Suprapubic skin (tissue), 4 donors: ENCODE results near the gene ZIC3. TPM values are rescaled to one million over a fixed set of nuclear protein-coding genes. Genes with fewer than 3 reads are reported as not detected.
"Not testable (repeated sequence)": the region's sequence is repeated elsewhere in the genome, so short reads cannot be mapped to it uniquely, and the experiment has no call there.

ENCODE experiments used
- DNase-seq, 2 donors: peaks; one replicate each; pipeline ENCODE4 v3.0.0-alpha.2; 2019; ENCODE audit warnings: low spot score in 2 of 2
- H3K27ac ChIP-seq: fragments of 200-600 bp; sonication (generic); one replicate; pipeline ENCODE4 v1.5.1; 2019
- H3K27me3 ChIP-seq: fragments of 200-600 bp; sonication (generic); one replicate; pipeline ENCODE4 v1.5.1; 2019
- H3K36me3 ChIP-seq: fragments of 200-600 bp; sonication (generic); one replicate; pipeline ENCODE4 v1.5.1; 2019
- H3K4me1 ChIP-seq: fragments of 200-600 bp; sonication (generic); one replicate; pipeline ENCODE4 v1.5.1; 2019
- H3K4me3 ChIP-seq: fragments of 200-600 bp; sonication (generic); one replicate; pipeline ENCODE4 v1.5.1; 2019; ENCODE audit warnings: mild to moderate bottlenecking
- H3K9me3 ChIP-seq: fragments of 200-600 bp; sonication (generic); one replicate; pipeline ENCODE4 v1.5.1; 2019
- EP300 ChIP-seq: sonication (generic); formaldehyde crosslinking; IDR thresholded peaks from one replicate; pipeline ENCODE4 v1.6.1; 2017; ENCODE audit warnings: antibody characterized with exemption
- POLR2A ChIP-seq, 2 donors: fragments of 450-650 bp; IDR thresholded peaks; one replicate each; pipeline ENCODE4 v1.6.1; 2017; ENCODE audit warnings: antibody characterized with exemption in 2 of 2, mild to moderate bottlenecking in 2 of 2, moderate library complexity in 2 of 2
- POLR2AphosphoS5 ChIP-seq, 3 donors: sonication (generic); formaldehyde crosslinking; IDR thresholded peaks; one replicate each; pipeline ENCODE4 v1.6.1; 2017; ENCODE audit warnings: antibody characterized with exemption in 3 of 3
- WGBS: methylation state at CpG from one replicate; pipeline ENCODE4 v1.1.5; 2018; 5-methylcytosine and 5-hydroxymethylcytosine counted together
- total RNA-seq, 4 donors: library from RNA; depleted of rRNA; stranded (reverse); fragments of >200 nt; gene quantifications; one replicate each; pipeline ENCODE4 v1.1.0, GENCODE V29; 2016
- TF ChIP-seq, protein P1 (sequence below), 2 donors: fragments of 200-600 bp in 1 of 2; fragments of 450-650 bp in 1 of 2; sonication (generic) in 1 of 2; IDR thresholded peaks; one replicate each; pipeline ENCODE4 v1.5.1; 2016 to 2019; ENCODE audit warnings: antibody characterized with exemption in 2 of 2, mild to moderate bottlenecking in 1 of 2, moderate library complexity in 1 of 2

ZIC3 gene
- total RNA-seq, 4 donors from 2014 or later = not detected

DNA sequence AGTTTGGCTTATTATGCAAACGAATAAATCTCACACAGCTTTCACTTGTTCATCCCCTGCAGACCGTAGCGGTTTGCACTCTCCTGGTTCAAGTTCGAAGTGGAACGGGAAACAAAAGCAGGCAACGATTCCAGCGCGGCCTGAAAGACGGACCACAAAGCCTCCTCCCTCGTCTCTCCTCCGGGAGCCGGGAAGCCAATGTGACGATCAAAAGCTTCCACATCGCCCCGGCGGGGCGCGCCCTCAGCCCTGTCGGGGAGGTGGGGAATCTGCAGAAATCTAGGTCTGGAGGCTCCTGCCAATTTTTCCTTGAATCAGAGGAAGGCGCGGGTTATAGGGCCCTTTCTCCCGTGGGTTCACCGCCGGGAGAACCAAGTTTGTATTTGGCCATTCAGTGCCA, 16.9 kb upstream of the ZIC3 start:
- Histone ChIP-seq H3K27me3 (peaks cover 74% of the 10 kb centered on the region), H3K4me1 (peaks cover 20% of the 10 kb centered on the region), H3K36me3 (no peaks in the 10 kb centered on the region), H3K9me3 (no peaks in the 10 kb centered on the region), H3K4me3 (no peak overlapping the region), H3K27ac (no peak overlapping the region)
- WGBS = 37% methylated on average over 24 of the region's 24 CpGs
- TF ChIP-seq EP300 = no peak
- no peak for TF ChIP-seq POLR2A (IDR thresholded peaks at IDR 0.05)
- no peak for TF ChIP-seq POLR2AphosphoS5 (IDR thresholded peaks at IDR 0.05)
- TF ChIP-seq, protein P1, sequence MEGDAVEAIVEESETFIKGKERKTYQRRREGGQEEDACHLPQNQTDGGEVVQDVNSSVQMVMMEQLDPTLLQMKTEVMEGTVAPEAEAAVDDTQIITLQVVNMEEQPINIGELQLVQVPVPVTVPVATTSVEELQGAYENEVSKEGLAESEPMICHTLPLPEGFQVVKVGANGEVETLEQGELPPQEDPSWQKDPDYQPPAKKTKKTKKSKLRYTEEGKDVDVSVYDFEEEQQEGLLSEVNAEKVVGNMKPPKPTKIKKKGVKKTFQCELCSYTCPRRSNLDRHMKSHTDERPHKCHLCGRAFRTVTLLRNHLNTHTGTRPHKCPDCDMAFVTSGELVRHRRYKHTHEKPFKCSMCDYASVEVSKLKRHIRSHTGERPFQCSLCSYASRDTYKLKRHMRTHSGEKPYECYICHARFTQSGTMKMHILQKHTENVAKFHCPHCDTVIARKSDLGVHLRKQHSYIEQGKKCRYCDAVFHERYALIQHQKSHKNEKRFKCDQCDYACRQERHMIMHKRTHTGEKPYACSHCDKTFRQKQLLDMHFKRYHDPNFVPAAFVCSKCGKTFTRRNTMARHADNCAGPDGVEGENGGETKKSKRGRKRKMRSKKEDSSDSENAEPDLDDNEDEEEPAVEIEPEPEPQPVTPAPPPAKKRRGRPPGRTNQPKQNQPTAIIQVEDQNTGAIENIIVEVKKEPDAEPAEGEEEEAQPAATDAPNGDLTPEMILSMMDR (IDR thresholded peaks at IDR 0.05) = no peak
- no peak for DNase-seq

DNA sequence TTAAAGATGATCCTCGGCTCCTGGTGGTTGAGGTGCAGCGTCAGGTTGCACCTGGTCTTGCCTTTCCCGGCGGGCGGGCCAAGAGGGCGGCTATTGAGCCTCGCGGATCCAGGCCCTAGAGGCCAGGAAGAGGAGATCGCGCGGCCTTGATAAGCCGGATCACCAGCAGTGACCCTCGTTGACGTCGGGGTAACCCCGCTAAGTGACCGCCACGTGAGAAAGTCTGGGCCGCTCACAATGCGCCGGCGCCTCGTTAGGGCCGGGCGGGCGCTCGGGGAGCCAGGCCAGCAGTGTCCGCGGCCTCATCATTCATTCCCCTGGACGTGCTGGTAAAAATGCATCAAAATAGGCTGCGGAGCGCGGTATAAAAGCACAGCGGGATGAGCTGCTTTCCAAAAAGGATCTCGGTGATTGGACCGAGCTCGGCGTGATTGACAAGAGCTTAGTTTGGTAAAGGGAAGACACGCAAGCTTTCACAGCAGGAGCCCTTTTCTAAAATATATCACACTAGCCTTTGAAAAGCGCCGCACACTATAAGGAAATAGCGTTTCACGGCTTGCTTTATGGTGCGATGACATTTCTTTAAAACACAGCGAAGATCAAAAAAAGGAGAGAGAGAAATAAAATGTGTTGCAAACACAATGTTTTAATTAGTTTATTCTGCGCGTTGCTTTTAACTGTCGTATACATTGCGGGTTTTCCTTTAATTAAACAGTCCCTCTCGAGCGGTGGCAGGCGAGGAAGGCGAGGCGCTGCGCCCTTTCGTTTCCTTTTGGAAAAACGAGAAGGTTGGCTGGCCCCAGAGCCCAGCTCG, 15.9 kb upstream of the ZIC3 start:
- Histone ChIP-seq H3K4me1 (peaks cover 20% of the 10 kb centered on the region), H3K9me3 (no peaks in the 10 kb centered on the region), H3K27me3 (peaks cover 70% of the 10 kb centered on the region), H3K4me3 (peak overlapping the region; percentile 33), H3K36me3 (no peaks in the 10 kb centered on the region), H3K27ac (no peak overlapping the region)
- no peak for DNase-seq
- TF ChIP-seq, protein P1 (IDR thresholded peaks at IDR 0.05) = no peak
- no peak for TF ChIP-seq EP300
- no peak for TF ChIP-seq POLR2A (IDR thresholded peaks at IDR 0.05)
- no peak for TF ChIP-seq POLR2AphosphoS5 (IDR thresholded peaks at IDR 0.05)
- 25% methylated on average over 54 of the region's 58 CpGs for WGBS

DNA sequence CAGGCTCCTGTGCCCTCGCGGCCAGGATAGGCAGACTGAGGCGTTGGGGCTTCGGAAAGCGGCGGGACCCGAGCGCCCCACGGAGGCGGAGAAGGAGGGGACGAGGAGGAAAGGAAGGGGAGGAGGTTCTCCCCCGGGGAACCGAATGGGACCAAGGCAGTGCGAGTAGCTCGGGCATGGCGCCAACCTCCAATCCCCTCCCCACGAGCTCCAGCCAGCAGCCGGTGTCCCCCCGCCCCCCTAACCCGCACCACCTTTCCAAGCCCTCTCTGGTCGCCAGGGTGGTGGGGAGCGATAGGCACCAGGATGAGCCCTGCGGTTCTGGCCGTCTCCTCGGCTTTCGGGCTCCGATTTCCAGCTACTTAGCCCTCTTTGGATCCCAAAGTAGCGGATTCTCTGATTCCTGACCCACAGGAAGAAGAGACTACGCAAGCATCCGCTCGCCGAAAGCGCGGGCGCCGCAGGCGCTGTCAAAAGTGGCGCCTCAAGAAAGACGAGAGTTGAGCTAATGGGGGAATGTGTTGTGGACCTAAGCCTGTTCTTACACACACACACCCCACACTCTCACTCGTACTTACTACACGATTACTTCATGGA, 15.2 kb upstream of the ZIC3 start:
- H3K4me3 ChIP-seq = peak overlapping the region; percentile 33
- peaks cover 20% of the 10 kb centered on the region for H3K4me1 ChIP-seq
- H3K27ac ChIP-seq = no peak overlapping the region
- WGBS = 29% methylated on average over 40 of the region's 41 CpGs
- TF ChIP-seq, protein P1 (IDR thresholded peaks at IDR 0.05) = no peak
- TF ChIP-seq POLR2A (IDR thresholded peaks at IDR 0.05) (no peak), EP300 (no peak), POLR2AphosphoS5 (IDR thresholded peaks at IDR 0.05) (no peak)
- peaks cover 63% of the 10 kb centered on the region for H3K27me3 ChIP-seq
- H3K9me3 ChIP-seq = no peaks in the 10 kb centered on the region
- H3K36me3 ChIP-seq = no peaks in the 10 kb centered on the region
- DNase-seq = no peak

DNA sequence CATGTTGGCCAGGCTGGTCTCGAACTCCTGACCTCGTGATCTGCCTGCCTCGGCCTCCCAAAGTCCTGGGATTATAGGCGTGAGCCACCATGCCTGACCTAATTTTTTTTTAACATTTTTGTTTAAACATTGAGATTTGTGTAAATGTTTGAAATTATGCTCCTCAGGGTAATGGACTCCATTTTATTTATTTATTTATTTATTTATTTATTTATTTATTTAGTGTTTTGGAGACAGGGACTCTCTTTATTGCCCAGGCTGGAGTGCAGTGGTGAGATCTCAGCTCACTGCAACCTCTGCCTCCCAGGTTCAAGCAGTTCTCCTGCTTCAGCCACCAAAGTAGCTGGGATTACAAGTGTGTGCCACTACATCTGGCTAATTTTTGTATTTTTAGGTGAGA, 13.8 kb upstream of the ZIC3 start:
- H3K36me3 ChIP-seq, H3K27ac ChIP-seq, DNase-seq, H3K4me3 ChIP-seq, H3K9me3 ChIP-seq: not testable (repeated sequence)
- H3K4me1 ChIP-seq = peaks cover 20% of the 10 kb centered on the region
- peaks cover 49% of the 10 kb centered on the region for H3K27me3 ChIP-seq
- 80% methylated on average over 4 of the region's 4 CpGs for WGBS

DNA sequence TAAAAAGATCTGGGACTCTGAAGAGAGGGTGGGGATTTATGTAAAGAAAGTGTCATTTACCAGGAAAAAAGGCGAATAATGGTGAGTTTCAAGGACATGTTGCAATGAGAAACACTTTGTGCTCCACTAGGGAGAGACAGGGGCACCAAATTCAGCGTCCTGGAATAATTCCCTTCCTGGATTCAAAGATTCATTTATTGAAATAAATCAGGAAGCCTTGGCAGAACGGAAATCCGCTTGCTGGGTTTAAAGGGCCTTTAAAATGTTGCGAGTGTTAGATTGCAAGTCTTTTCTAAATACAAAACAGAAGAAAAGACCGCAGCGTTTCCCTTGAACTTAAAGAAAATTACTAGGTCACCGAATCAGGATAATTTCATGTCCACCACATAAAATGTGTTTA, 3.8 kb upstream of the ZIC3 start:
- no peaks in the 10 kb centered on the region for H3K9me3 ChIP-seq
- DNase-seq = no peak
- H3K4me3 ChIP-seq = no peak overlapping the region
- WGBS = 48% methylated on average over 8 of the region's 8 CpGs
- H3K27me3 ChIP-seq = peaks cover 40% of the 10 kb centered on the region
- no peaks in the 10 kb centered on the region for H3K36me3 ChIP-seq
- TF ChIP-seq, protein P1 (IDR thresholded peaks at IDR 0.05) = no peak
- TF ChIP-seq POLR2AphosphoS5 (IDR thresholded peaks at IDR 0.05) (no peak), POLR2A (IDR thresholded peaks at IDR 0.05) (no peak), EP300 (no peak)
- H3K4me1 ChIP-seq = peaks cover 11% of the 10 kb centered on the region
- no peak overlapping the region for H3K27ac ChIP-seq
